Endothelial cell of umbilical vein (primary cell): ENCODE results near the gene ATP5PD.
A peak's percentile ranks its signal among the peaks of the same experiment; 100 is the strongest.

Experiments
- CTCF ChIP-seq, 2 donors: IDR thresholded peaks; 1 replicate in 1 of 2; 2 replicates in 1 of 2; pipeline ENCODE4 v1.5.1; 2011; ENCODE audit warnings: low read length in 2 of 2, mild to moderate bottlenecking in 2 of 2, moderate library complexity in 2 of 2, control low read depth in 1 of 2, inconsistent platforms in 1 of 2, low read depth in 1 of 2; ENCODE audit not compliant: insufficient read depth in 1 of 2; ENCODE audit errors: extremely low read depth in 1 of 2
- EZH2 ChIP-seq: IDR thresholded peaks from 2 replicates; pipeline ENCODE4 v1.6.1; 2012; ENCODE audit warnings: borderline replicate concordance, low read depth, mild to moderate bottlenecking, moderate library complexity, low read length, inconsistent platforms; ENCODE audit not compliant: severe bottlenecking
- MAX ChIP-seq: IDR thresholded peaks from 2 replicates; pipeline ENCODE4 v1.6.1; 2011; ENCODE audit not compliant: insufficient read depth, insufficient read length
- POLR2A ChIP-seq: IDR thresholded peaks from 2 replicates; pipeline ENCODE4 v1.6.1; 2012; ENCODE audit warnings: low read depth, mild to moderate bottlenecking, control low read depth, low read length
- POLR2AphosphoS5 ChIP-seq: IDR thresholded peaks from 2 replicates; pipeline ENCODE4 v1.6.1; 2012; ENCODE audit warnings: low read depth, mild to moderate bottlenecking, control low read depth, low read length, moderate library complexity; ENCODE audit not compliant: insufficient read depth

GRCh38 chr17:75087558-75088453 is 41.0 kb upstream of the ATP5PD start, which contains the start of gene SLC16A5:
- TF ChIP-seq POLR2A: peak; percentile 74
- no peak for TF ChIP-seq CTCF (IDR thresholded peaks at IDR 0.05; ENCODE audit: extremely low read depth in 1 of 2, insufficient read depth in 1 of 2, low read depth in 1 of 2, low read length in 2 of 2)
- peak; percentile 96 for TF ChIP-seq POLR2AphosphoS5
- no peak for TF ChIP-seq EZH2
- TF ChIP-seq MAX: no peak
